Calu3 (cell line): Measurements from ENCODE around the gene CALN1. TPM values are rescaled to one million over a fixed set of nuclear protein-coding genes. Genes with fewer than 3 reads are reported as not detected.

Experiments
- BruUV-seq: library from RNA; stranded (reverse); fragments of 400-500 nt; replicated peaks from 2 replicates; lab custom pipeline; 2021; lab: Mats Ljungman, UMichigan
- CTCF ChIA-PET: fragments of 300-600 bp; sonication (Branson Sonifier 250); formaldehyde crosslinking; loops from one replicate; lab custom pipeline; 2022; ENCODE audit warnings: antibody characterized with exemption; lab: Charles Lee
- DNase-seq: peaks from one replicate; pipeline ENCODE4 v3.0.0; 2022
- H3K27ac Mint-ChIP-seq: one replicate; pipeline ENCODE4 v1.8.0; 2022; ENCODE audit warnings: mixed read lengths; ENCODE audit not compliant: unreplicated experiment
- H3K27me3 Mint-ChIP-seq: one replicate; pipeline ENCODE4 v1.8.0; 2022; ENCODE audit warnings: mixed read lengths; ENCODE audit not compliant: unreplicated experiment
- H3K36me3 Mint-ChIP-seq: one replicate; pipeline ENCODE4 v1.8.0; 2022; ENCODE audit warnings: mild to moderate bottlenecking, moderate library complexity, mixed read lengths; ENCODE audit not compliant: insufficient read depth, unreplicated experiment
- H3K4me1 Mint-ChIP-seq: one replicate; pipeline ENCODE4 v1.8.0; 2022; ENCODE audit warnings: mild to moderate bottlenecking, low read depth, mixed read lengths; ENCODE audit not compliant: unreplicated experiment
- H3K4me3 Mint-ChIP-seq: one replicate; pipeline ENCODE4 v1.8.0; 2022; ENCODE audit warnings: mild to moderate bottlenecking, low read depth, moderate library complexity, mixed read lengths; ENCODE audit not compliant: unreplicated experiment
- H3K9me3 Mint-ChIP-seq: one replicate; pipeline ENCODE4 v1.8.0; 2022; ENCODE audit warnings: low read depth, mixed read lengths; ENCODE audit not compliant: unreplicated experiment
- CTCF ChIP-seq: fragments of 200-600 bp; IDR thresholded peaks from one replicate; pipeline ENCODE4 v1.8.0; 2022; ENCODE audit warnings: antibody characterized with exemption; ENCODE audit not compliant: unreplicated experiment
- intact Hi-C: fragments of 100-400 bp; cut with micrococcal nuclease; formaldehyde crosslinking; loops from one replicate; pipeline ENCODE4 v1.10.0; 2022; ENCODE audit not compliant: unreplicated experiment
- total RNA-seq: library from RNA; stranded (reverse); gene quantifications from 2 replicates; pipeline ENCODE4 v1.2.3, GENCODE V29; 2022

Gene CALN1
- total RNA-seq, 1 experiment from 2014 or later = not detected

- Mint-ChIP-seq H3K4me1 (no peaks in the 10 kb centered on the region), H3K27me3 (no peaks in the 10 kb centered on the region), H3K4me3 (no peak overlapping the region), H3K27ac (no peak overlapping the region), H3K9me3 (peaks cover 4% of the 10 kb centered on the region), H3K36me3 (no peaks in the 10 kb centered on the region)
- no peak for DNase-seq
- TF ChIP-seq CTCF = no peak
- CTCF ChIA-PET = no interaction called here
- intact Hi-C loops = no loop called here
- BruUV-seq = no TSS peak
These were observed 225.0 kb downstream of the CALN1 start for GRCh38 chr7:72187179-72187578.

GRCh38 chr7:72183835-72184234, 228.3 kb downstream of the CALN1 start:
- no peak for DNase-seq
- Mint-ChIP-seq H3K36me3 (no peaks in the 10 kb centered on the region), H3K4me3 (no peak overlapping the region), H3K9me3 (peaks cover 4% of the 10 kb centered on the region), H3K27ac (no peak overlapping the region), H3K4me1 (no peaks in the 10 kb centered on the region), H3K27me3 (no peaks in the 10 kb centered on the region)
- intact Hi-C loops = no loop called here
- CTCF ChIA-PET = no interaction called here
- no peak for TF ChIP-seq CTCF
- no TSS peak for BruUV-seq

- no TSS peak for BruUV-seq
- H3K27ac Mint-ChIP-seq = no peak overlapping the region
- no peaks in the 10 kb centered on the region for H3K4me1 Mint-ChIP-seq
- H3K36me3 Mint-ChIP-seq = no peaks in the 10 kb centered on the region
- no peak for DNase-seq
- intact Hi-C loops = no loop called here
- TF ChIP-seq CTCF = no peak
- H3K27me3 Mint-ChIP-seq = no peaks in the 10 kb centered on the region
- H3K9me3 Mint-ChIP-seq = peaks cover 4% of the 10 kb centered on the region
- CTCF ChIA-PET = no interaction called here
- H3K4me3 Mint-ChIP-seq = no peak overlapping the region
These were observed 230.1 kb downstream of the CALN1 start for GRCh38 chr7:72182036-72182435.

GRCh38 chr7:72176875-72177274, 235.3 kb downstream of the CALN1 start:
- H3K9me3 Mint-ChIP-seq = peaks cover 10% of the 10 kb centered on the region
- no peaks in the 10 kb centered on the region for H3K27me3 Mint-ChIP-seq
- CTCF ChIA-PET = no interaction called here
- no peak for DNase-seq
- no peak overlapping the region for H3K4me3 Mint-ChIP-seq
- TF ChIP-seq CTCF = no peak
- no TSS peak for BruUV-seq
- H3K36me3 Mint-ChIP-seq = no peaks in the 10 kb centered on the region
- no peaks in the 10 kb centered on the region for H3K4me1 Mint-ChIP-seq
- no peak overlapping the region for H3K27ac Mint-ChIP-seq
- intact Hi-C loops = loop anchor here (10.0 kb wide), 1 partner anchor 318 kb away; no protein-coding TSS in a partner anchor
